ENCODE results near the gene TMEM214. TPM values are rescaled to one million over a fixed set of nuclear protein-coding genes. Genes with fewer than 3 reads are reported as not detected.
A peak's percentile ranks its signal among the peaks of the same experiment; 100 is the strongest.

TMEM214 gene
- total and polyA plus RNA-seq, 2 experiments from 2014 or later = 50.4 to 75.9 TPM

- H3K9me3 ChIP-seq (ENCODE audit: low read depth) = no peaks in the 10 kb centered on the region
- H3K79me2 ChIP-seq = peaks cover 21% of the 10 kb centered on the region
- WGBS (ENCODE audit: low lambda C conversion rate, missing lambda C conversion rate) = 93% methylated on average over 14 of the region's 14 CpGs
- H3K36me3 ChIP-seq (replicated peaks; ENCODE audit: insufficient read depth, low read depth) = no peaks in the 10 kb centered on the region
- no peaks in the 10 kb centered on the region for H3K27me3 ChIP-seq
- no peak for TF ChIP-seq EZH2phosphoT487 (IDR thresholded peaks at IDR 0.05; ENCODE audit: low read depth, severe bottlenecking, unreplicated experiment)
- no peak for TF ChIP-seq CTCF (IDR thresholded peaks at IDR 0.05; ENCODE audit: poor library complexity)
- no peak for TF ChIP-seq EZH2 (IDR thresholded peaks at IDR 0.05; ENCODE audit: borderline replicate concordance)
- H3K27ac ChIP-seq = peak overlapping the region; percentile 16
- H3K4me1 ChIP-seq (ENCODE audit: insufficient read depth) = peaks cover 17% of the 10 kb centered on the region
- H3K4me3 ChIP-seq = no peak overlapping the region
- H2AFZ ChIP-seq = no peak overlapping the region
- H3K9me2 ChIP-seq (replicated peaks; ENCODE audit: insufficient read depth) = no peaks in the 10 kb centered on the region
- no peak for DNase-seq (ENCODE audit: low spot score)
- peak overlapping the region; percentile 80 for H3K4me2 ChIP-seq
- H4K20me1 ChIP-seq (ENCODE audit: insufficient read depth, poor library complexity, severe bottlenecking) = peaks cover 3% of the 10 kb centered on the region
Observed at GRCh38 chr2:27080603-27080936, 47.8 kb downstream of the TMEM214 start.

DNA sequence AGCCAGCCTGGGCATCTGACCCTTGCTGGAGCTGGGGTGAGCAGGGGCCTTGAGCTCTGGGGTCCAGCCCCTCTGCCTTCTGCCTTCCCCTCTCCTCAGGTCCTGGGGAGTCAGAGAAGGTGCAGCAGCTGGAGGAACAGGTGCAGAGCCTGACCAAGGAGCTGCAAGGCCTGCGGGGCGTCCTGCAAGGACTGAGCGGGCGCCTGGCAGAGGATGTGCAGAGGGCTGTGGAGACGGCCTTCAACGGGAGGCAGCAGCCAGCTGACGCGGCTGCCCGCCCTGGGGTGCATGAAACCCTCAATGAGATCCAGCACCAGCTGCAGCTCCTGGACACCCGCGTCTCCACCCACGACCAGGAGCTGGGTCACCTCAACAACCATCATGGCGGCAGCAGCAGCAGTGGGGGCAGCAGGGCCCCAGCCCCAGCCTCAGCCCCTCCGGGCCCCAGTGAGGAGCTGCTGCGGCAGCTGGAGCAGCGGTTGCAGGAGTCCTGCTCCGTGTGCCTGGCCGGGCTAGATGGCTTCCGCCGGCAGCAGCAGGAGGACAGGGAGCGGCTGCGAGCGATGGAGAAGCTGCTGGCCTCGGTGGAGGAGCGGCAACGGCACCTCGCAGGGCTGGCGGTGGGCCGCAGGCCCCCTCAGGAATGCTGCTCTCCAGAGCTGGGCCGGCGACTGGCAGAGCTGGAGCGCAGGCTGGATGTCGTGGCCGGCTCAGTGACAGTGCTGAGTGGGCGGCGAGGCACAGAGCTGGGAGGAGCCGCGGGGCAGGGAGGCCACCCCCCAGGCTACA is 49.4 kb downstream of the TMEM214 start:
- Histone ChIP-seq H3K36me3 (replicated peaks; ENCODE audit: insufficient read depth, low read depth) (no peaks in the 10 kb centered on the region), H4K20me1 (ENCODE audit: insufficient read depth, poor library complexity, severe bottlenecking) (peaks cover 3% of the 10 kb centered on the region), H2AFZ (no peak overlapping the region), H3K9me3 (ENCODE audit: low read depth) (no peaks in the 10 kb centered on the region), H3K4me1 (ENCODE audit: insufficient read depth) (peaks cover 24% of the 10 kb centered on the region), H3K4me2 (no peak overlapping the region), H3K9me2 (replicated peaks; ENCODE audit: insufficient read depth) (no peaks in the 10 kb centered on the region), H3K4me3 (no peak overlapping the region), H3K27ac (no peak overlapping the region), H3K27me3 (no peaks in the 10 kb centered on the region), H3K79me2 (peaks cover 21% of the 10 kb centered on the region)
- TF ChIP-seq EZH2phosphoT487 (IDR thresholded peaks at IDR 0.05; ENCODE audit: low read depth, severe bottlenecking, unreplicated experiment) = no peak
- TF ChIP-seq CTCF (IDR thresholded peaks at IDR 0.05; ENCODE audit: poor library complexity) = no peak
- no peak for TF ChIP-seq EZH2 (IDR thresholded peaks at IDR 0.05; ENCODE audit: borderline replicate concordance)
- no peak for DNase-seq (ENCODE audit: low spot score)
- 95% methylated on average over 31 of the region's 38 CpGs for WGBS (ENCODE audit: low lambda C conversion rate, missing lambda C conversion rate)

- no peaks in the 10 kb centered on the region for H3K36me3 ChIP-seq (replicated peaks; ENCODE audit: insufficient read depth, low read depth)
- no peak overlapping the region for H3K27ac ChIP-seq
- no peak overlapping the region for H2AFZ ChIP-seq
- H3K9me2 ChIP-seq (replicated peaks; ENCODE audit: insufficient read depth) = no peaks in the 10 kb centered on the region
- TF ChIP-seq EZH2 (IDR thresholded peaks at IDR 0.05; ENCODE audit: borderline replicate concordance) (no peak), CTCF (IDR thresholded peaks at IDR 0.05; ENCODE audit: poor library complexity) (no peak), EZH2phosphoT487 (IDR thresholded peaks at IDR 0.05; ENCODE audit: low read depth, severe bottlenecking, unreplicated experiment) (no peak)
- peaks cover 3% of the 10 kb centered on the region for H4K20me1 ChIP-seq (ENCODE audit: insufficient read depth, poor library complexity, severe bottlenecking)
- H3K9me3 ChIP-seq (ENCODE audit: low read depth) = no peaks in the 10 kb centered on the region
- H3K27me3 ChIP-seq = no peaks in the 10 kb centered on the region
- H3K4me1 ChIP-seq (ENCODE audit: insufficient read depth) = peaks cover 21% of the 10 kb centered on the region
- DNase-seq (ENCODE audit: low spot score) = no peak
- no peak overlapping the region for H3K4me3 ChIP-seq
- WGBS (ENCODE audit: low lambda C conversion rate, missing lambda C conversion rate) = 87% methylated on average over 18 of the region's 27 CpGs
- H3K79me2 ChIP-seq = peaks cover 21% of the 10 kb centered on the region
- H3K4me2 ChIP-seq = no peak overlapping the region
Observed at GRCh38 chr2:27082773-27083409, 50.1 kb downstream of the TMEM214 start.
